Effector CD4-positive, alpha-beta T cell (primary cell): ENCODE results near the gene NCKAP1.
"Not testable (repeated sequence)": the region's sequence is repeated elsewhere in the genome, so short reads cannot be mapped to it uniquely, and the experiment has no call there.

Experiments
- DNase-seq: peaks from one replicate; pipeline ENCODE4 v3.0.0-alpha.2; 2020

The NCKAP1 gene

DNA sequence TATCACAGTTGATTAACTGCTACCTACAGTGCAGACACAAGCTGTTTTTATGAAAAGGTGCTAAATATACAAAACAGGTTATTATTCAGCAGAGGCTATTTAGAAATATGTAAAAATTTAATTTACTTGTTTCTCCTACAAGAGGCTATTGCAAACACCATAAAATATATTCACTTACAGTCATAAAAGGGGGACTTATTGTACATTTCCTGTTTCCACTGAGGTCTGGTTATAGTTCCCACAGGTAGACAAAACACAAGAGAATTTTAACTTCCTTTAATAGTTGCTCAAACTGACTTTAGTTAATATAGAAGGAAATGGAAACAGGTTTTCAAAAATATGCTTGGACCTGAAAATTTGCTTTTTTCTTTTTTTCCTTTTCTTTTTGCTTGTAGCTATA, 131.8 kb downstream of the NCKAP1 start:
- no peak for DNase-seq

DNA sequence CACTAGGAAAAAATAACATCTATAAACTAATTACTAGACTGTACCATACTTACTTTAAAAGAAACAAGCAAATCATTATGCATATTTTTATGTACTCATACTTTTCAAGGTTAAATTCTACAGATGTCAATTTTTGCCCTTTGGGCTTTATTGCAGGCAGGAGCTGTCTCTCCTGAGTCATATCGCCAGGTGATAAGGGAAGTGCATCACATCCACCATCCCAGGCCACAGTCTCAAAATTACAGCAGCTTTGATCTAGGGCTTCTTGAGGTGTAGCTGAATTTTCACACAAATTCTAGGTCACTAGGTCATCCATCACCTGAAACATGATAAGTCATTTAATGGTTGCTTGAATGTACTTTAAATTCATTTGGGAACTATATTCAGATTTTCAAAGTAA, 133.4 kb downstream of the NCKAP1 start:
- no peak for DNase-seq

DNA sequence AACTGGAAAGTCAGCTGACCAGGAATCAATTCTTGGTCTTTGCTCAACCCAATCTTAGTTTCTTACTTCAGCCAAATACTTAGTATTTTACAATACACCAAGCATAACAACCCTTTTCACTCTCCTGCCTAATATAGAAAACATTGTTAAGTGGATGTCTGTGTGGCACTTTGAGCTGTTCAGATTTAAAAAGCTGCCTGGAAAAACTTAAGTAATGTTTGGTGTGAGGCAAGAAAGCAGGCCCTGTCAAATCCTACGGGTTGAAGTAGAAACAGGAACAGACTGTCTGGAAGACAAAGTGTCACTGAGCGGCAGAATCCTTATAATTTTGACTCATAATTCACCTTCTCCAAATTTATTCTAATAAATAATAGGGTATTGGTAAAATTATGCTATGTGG, 134.7 kb downstream of the NCKAP1 start:
- no peak for DNase-seq

DNA sequence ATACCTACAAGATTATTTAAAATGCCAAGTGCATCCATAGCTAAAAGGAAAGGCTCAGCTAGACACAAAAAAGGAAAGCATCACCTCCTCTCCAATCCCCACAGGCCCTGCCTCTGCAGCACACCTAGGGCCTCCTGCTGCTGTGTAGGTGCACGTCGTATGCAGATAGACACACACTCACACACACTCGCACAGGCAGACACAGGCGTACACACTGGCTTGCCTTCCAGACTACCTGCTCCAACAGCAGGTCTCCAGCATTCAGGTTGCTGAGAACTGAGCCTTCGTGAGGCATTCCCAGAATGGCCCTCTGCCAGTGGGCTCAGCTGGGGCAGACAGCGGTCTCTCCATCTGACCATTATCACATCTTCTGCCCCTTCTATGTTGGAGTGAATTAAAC, 136.5 kb downstream of the NCKAP1 start:
- DNase-seq, result no peak

DNA sequence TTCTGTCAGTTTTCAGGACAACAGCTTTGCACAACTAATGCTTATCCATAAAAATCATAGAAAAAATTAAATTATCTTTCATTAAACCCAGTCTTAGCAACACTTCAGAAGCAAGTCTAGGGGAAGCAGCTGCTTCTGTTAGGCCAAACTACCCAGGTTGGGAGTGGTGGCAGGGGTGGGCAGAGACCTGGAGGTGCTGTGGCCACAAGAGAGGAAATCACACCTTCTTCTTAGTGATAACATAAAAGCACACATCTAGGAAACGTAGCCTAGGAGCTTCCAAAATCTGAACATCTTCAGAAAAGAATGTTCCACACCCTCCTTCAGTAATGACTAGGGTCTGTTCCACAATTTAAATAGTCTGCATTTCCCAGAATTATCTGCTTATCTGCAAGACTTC, 139.5 kb downstream of the NCKAP1 start:
- DNase-seq, result no peak

DNA sequence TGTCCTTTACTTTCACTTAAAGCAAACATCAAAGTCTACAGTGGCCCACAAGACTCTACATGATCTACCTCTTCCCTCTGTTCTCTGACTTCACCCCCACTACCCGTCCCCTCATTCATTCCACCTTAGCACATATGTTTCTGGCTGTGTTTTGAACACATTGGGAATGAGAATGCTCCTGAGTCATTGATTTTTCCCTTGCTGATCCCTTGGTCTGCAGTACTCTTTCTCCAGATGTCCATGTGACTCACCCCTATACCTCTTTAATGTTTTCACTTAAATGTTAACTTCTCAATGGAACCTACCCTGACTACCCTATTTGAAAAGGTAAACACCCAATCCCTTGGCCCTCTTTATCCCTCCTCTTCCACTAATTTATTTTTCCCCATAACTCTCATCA, 141.1 kb downstream of the NCKAP1 start:
- DNase-seq, result no peak

DNA sequence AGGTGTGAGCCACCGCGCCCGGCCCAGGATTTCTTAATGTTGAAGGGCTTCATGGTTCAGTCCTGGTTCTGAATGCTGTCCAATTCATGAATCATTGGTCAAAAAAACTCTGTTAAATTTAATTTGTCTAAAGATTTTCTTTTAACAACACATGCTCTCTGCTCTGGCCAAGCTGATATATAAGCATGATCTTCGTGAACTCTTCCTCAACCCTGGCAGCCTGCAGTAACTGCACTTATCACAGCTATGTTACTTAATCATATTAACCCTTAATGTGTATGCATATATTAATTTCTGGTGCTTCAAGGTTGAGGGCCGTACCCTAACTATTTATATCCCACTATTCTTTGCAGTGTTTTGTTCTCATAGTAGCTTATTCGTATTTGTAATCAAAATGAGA, 142.5 kb downstream of the NCKAP1 start:
- DNase-seq, result no peak

DNA sequence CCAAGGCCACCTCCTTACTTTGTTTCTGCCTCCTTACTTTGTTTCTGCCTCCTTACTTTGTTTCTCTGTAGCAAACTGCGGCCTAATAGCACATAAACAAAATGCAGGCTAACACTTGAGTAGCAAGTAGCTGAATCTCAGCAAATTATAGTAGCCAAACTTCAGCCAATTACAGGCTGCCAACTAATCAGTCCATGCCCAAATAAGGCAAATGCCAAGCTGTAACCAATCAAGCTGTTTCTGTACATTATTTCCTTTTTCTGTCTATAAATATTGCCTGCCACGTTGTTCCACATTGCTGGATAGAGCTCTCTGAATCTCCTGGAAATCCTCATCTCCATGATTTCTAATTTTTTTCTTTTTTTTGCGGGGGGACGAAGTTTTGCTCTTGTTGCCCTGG, 143.1 kb downstream of the NCKAP1 start:
- no peak for DNase-seq

DNA sequence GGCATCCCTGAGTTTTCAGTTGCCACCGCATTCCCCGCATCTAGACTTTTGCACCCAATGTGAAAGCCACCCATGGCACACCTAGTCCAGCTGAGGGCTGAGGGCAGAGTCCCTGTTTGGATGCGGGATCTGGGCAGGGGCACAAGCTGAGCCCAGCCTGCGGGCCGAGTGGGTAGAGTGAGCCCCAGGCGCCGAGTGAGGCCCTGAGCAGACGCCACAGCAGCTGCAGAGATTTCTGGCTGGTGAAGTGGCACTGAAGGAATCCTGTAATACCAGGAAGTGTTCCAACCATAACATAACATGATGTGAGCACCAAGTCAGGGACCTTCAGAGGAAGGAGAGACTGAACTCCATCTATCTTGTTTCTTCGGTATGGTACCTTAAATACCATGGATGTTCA, 144.1 kb downstream of the NCKAP1 start:
- no peak for DNase-seq

DNA sequence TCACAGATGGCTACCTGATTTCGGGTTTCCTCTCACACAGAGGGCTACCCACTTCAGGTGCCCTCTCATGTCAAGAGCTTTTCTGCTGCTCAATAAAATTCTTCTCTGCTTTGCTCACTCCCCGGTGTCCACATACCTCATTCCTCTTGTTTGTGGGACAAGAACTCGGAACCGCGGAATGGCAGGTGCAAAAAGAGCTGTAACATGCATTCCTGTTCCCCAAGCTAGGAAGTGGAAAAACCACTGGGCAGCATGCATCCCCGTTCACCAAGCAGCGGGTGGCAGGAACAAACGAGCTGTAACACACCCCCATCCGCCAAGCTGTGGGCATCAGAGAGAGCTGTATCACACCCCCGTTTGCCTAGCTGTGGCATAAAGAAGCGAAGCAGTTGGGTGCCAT, 144.6 kb downstream of the NCKAP1 start:
- DNase-seq, result no peak

DNA sequence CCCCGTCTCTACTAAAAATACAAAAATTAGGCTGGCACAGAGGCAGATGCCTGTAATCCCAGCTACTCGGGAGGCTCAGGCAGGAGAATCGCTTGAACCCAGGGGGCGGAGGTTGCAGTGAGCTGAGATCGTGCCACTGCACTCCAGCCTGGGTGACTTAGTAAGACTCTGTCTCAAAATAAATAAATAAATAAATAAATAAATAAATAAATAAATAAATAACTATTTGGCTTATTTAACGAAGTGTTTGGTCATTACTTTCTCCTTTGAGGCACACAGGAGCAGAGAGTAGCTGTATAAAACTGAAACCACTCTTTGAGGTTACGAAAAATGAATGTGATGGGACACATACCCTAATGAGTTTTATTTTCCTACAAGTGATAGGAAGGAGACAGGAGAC, 145.2 kb downstream of the NCKAP1 start:
- DNase-seq, result not testable (repeated sequence)

DNA sequence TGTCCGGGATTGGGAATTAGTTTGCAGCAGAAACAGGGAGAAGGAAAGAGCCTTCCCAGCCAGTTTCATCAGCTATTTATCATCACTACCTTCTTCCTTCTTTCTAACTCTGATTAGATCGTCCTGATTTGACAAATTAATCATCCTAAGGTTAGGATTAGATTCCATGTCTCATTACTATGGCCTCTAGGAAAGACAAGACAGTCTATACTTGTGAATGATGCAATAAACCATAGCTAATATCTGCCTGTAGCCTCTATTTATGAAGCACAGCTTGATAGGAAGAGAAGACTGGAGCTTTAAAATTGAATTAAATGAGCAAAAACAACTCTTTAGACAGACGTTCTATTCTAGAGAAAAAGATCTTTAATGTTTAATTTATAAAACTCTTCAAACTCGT, 146.6 kb downstream of the NCKAP1 start:
- DNase-seq, result no peak

DNA sequence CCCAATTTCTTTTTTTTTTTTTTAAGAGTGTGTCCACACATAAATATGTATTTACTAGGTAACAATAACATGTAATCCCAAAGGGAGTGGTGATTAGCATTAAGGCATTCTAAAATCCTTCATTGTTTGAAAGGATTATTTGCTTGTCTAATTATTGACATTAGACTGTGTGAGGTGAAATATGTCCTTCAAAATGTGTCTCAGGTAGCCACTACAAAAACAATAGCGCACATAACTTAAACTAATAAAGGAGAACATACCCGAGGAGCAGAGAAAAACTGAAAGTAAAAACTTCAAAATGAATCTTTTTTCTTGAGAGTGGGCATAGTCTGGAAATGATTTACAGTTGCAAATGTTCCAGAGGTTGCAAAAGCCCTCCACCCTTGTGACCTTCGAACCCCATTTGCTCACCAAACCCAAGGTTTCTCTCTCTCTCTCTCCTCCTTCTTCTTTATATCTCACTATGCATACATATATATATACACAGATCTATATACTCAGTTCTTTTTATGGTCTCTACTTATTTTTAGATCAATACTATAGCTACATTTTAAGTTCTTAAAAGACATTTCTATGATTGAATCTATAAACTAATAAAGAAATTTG, 147.4 kb downstream of the NCKAP1 start:
- DNase-seq, result no peak

DNA sequence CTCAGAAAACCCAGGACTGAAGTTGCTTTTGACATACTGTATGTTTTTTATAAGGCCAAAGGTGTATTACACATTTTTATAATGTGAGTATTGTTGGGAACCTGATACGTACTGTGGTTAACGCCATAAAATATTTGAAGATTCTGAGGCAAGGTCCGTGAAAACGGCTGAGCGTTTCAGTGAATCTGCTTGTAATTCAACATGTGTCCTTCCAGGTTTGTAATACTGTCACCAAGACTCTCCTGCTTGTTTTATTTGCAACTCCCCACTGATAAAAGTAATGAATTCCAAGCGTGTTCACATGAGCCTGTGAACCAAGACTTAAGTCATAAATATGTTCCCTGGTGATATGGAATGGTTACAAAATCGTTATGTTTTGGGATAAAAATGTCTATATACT, 148.0 kb downstream of the NCKAP1 start:
- DNase-seq, result no peak

DNA sequence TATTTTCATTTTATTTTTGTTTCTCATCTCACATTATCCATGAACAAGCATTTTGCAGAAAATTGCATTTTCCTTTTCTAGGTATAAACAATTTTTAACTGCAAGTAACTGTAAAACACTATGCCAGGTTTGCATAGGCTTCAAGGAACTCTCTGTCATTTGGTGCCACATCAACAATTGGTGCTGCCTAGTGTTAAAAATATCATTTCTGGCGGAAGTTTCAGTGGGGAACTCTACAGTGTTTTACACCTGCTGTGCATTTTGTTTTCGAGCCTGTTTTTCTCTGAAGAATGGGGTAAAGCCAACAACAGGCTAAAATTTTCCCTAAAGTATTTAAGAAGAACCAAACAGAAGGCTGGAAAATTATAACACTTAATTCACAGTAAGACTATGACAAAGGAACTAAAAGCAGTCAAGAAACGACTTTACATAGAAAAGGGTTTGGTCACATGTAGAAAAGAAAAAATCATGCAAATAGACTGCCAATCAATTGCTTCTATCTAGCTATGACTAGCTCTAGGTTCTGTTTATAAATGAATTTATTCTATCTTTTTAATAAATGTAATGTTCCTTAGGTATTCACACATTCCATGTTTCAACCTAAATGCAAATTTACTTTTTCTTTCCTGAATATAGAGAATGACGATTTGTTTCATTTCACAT, 150.4 kb downstream of the NCKAP1 start:
- no peak for DNase-seq

DNA sequence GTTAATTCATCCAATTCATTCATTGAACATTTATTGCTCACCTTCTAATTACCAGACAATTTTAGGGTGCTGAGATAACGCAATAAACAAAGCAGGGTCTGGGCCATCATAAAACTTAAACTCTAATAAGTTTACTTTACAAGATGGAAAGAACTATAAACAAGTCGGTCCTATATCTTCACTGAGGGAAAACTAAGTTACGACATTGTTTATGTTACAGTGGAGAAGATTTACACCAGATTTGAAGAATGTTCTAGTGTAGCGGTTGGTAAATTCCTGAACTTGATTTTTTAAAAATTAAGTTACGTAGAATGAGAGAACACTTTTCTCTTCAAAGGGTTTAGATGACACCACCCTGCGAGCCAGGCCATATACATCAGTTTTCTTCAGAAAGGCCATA, 151.2 kb downstream of the NCKAP1 start:
- no peak for DNase-seq

DNA sequence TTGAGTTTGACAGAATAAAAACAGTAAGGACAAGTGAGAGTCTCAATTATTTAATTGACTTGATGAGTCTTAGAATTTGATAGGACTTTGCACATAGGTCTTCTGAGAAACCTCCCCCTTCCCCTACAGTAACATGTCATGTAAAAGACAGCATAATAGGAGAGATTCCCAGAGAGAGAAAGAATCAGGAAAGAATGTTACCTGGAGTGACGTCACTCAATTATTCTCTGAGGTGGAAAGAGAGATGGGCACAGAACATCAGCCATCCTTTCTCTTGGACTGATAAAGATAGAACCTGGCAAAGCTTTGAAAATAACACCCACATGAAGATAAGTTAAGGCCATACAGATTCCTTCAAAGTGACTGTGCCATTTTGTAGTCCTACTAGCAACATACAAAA, 152.5 kb downstream of the NCKAP1 start:
- DNase-seq, result no peak

DNA sequence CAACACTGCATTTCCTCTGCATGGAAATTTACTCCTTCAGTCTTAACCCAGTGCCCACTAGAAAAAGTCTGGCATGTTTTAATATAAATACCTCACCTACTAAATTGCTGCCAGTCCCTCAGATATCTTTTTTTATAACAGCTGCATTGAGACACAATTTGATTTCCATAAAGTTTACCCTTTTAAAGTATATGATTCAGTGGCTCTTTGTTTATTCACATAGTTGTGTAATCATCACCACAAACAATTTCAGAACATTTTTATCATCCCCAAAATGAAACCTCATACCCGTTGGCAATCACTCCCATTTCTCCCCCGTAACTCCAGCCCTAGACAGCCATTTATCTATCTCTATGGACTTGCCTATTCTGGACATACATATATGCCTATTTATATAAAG, 154.8 kb downstream of the NCKAP1 start:
- DNase-seq, result no peak

DNA sequence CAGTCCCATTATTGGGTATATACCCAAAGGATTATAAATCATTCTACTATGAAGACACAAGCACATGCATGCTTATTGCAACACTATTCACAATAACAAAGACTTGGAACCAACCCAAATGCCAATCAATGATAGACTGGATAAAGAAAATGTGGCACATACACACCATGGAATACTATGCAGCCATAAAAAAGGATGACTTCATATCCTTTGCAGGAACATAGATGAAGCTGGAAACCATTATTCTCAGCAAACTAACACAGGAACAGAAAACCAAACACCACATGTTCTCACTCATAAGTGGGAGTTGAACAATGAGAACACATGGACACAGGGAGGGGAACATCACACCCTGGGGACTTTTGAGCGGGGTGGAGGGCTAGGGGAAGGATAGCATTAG, 158.2 kb downstream of the NCKAP1 start:
- not testable (repeated sequence) for DNase-seq

DNA sequence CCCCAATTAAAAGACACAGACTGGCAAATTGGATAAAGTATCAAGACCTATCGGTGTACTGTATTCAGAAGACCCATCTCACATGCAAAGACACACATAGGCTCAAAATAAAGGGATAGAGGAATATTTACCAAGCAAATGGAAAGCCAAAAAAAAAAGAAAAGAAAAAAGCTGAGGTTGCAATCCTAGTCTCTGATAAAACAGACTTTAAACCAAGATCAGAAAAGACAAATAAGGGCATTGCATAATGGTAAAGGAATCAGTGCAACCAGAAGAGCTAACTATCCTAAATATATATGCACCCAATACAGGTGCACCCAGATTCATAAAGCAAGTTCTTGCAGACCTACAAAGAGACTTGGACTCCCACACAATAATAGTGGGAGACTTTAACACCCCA, 161.6 kb downstream of the NCKAP1 start:
- not testable (repeated sequence) for DNase-seq

DNA sequence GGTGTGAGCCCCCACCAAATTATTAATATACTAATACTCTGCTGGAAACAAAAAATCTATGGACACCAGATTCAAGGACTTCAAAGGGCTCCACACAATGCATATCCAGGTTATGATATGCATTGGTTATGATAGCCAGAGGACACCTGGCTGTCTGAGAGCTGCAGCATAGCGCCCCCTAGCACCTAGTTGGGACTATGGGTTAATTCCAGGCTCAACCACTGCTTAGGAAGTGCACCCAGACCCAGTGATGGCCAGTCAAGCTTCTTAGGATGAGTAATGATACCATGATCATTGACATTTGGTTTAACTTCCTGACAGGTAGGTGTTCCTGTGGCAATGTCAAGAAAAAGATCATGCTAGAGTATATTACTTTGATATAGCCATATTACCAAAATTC, 168.0 kb downstream of the NCKAP1 start:
- no peak for DNase-seq

DNA sequence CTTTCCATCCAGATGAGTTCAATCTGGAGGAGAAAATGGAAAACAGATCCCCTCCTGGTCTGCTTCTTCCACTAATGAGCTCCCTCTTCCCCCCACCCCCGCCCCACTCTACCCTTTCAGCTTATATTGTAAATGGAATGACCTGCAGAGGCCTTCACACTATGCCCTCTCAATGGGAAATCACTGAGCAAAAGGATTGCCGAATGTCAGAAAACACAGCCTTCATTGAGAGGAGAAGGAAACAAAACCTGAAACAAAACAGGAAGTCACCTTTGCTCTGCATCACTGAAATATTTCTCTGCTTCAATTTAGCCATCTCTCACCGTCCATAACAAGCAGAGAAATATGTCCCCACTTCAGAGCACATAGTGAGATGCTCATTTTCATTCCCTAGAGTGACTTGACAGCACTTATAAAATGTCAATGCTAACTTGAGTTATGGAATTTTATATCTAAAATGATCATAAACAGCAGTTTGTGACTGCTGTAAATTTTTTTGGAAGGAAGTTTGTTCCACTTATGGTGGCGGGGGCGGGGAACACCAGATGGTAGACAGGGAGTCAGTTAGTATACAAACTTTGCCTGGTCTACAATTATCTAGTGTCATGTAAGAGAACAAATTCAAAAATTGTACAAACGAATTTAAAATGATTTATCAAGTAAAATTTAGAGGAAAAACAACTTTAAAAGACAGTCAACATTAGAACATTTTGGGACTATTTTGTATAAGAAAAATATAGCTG, 170.0 kb downstream of the NCKAP1 start:
- DNase-seq, result no peak

DNA sequence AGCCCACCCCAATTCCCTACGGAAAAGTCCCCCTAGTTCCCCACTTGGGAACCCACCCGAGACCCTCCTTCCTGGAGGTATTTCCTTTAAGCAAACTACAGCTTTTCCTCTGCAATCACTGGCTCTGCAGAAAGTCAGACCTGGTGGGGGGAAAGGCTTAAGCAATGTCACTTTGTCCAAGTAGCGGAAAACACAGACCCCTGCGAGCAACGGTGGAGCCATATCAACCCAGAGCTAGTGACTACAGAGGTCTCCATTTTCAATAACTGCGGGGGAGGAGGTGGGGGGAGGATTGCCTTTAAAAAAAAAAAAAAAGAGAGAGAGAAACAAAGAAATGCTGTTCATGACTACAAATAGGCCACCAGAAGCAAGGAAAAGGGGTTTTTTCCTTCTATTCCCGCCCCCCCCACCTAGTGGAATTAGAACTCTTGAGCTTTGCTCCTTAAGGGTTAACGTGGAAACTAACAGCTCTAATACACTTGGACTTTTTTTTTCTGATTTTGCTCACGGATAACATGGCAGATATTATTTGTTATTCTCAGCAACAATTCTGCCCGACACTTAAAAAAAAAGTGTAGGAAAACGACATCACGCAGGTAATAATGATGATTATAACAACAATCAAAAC, 170.7 kb downstream of the NCKAP1 start:
- DNase-seq, result no peak
